NB4 (cell line): ENCODE data around the gene RYR3.
"Not testable (repeated sequence)": the region's sequence is repeated elsewhere in the genome, so short reads cannot be mapped to it uniquely, and the experiment has no call there.

Experiments
- DNase-seq: peaks from one replicate; pipeline ENCODE4 v3.0.0; 2010; ENCODE audit warnings: low read depth
- H3K4me3 ChIP-seq: one replicate; pipeline ENCODE4 v1.5.1; 2011; ENCODE audit warnings: mild to moderate bottlenecking, low read depth, low read length, moderate library complexity
- CTCF ChIP-seq: IDR thresholded peaks from one replicate; pipeline ENCODE4 v1.5.1; 2012; ENCODE audit warnings: low read depth, low read length
- MAX ChIP-seq: IDR thresholded peaks from 2 replicates; pipeline ENCODE4 v1.6.1; 2011; ENCODE audit warnings: low read depth, low read length
- MYC ChIP-seq: IDR thresholded peaks from 2 replicates; pipeline ENCODE4 v1.6.1; 2011; ENCODE audit warnings: low read depth, low read length
- POLR2A ChIP-seq: IDR thresholded peaks from 2 replicates; pipeline ENCODE4 v1.6.1; 2011; ENCODE audit warnings: mild to moderate bottlenecking; ENCODE audit not compliant: insufficient read length; ENCODE audit errors: extremely low read depth

Gene RYR3

DNA sequence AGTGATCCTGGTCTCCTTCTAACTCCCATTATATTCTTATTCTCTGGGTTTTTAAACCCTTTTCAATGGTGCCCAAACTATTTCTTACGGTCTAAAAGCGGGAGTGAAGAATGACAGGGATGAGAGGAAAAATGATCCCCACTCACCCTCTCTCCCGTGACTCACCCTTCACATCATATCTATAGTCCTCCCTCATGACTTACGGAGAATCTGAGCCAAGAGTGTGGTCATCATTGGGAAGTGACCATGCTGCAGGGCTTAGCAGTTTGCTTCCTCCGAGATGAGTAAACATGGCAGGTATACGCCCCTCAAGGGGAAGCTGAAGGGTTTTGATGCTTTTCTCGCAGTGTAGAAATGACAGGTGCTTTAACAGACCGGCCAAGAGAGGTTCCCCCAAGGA is 274.0 kb downstream of the RYR3 start:
- TF ChIP-seq CTCF (no peak), MYC (no peak), MAX (no peak), POLR2A (no peak)
- no peak overlapping the region for H3K4me3 ChIP-seq
- no peak for DNase-seq

- TF ChIP-seq MAX = no peak
- no peak for TF ChIP-seq MYC
- no peak for TF ChIP-seq CTCF
- TF ChIP-seq POLR2A = no peak
- no peak for DNase-seq
- H3K4me3 ChIP-seq = no peak overlapping the region
Measured at GRCh38 chr15:33586786-33587697, 276.3 kb downstream of the RYR3 start.

DNA sequence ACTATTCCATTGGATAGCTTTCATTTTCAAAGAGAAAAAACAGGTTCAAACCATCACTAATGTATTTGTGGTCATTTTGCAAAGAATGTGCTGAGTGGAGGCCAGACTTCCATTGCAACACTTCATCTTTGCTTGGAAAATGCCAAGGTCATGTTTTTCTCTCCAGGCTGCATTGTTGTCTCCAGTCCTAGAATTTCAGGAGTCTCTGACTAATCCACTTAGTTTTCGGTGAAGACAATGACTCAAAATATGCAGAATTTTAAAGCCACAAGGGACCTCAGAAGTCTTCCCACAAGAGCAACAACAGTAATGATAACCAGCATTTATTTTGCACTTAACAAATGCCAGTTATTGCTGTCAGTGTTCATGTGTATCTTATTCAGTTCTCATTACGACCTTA is 277.0 kb downstream of the RYR3 start:
- TF ChIP-seq POLR2A (no peak), MYC (no peak), CTCF (no peak), MAX (no peak)
- no peak for DNase-seq
- H3K4me3 ChIP-seq = no peak overlapping the region

DNA sequence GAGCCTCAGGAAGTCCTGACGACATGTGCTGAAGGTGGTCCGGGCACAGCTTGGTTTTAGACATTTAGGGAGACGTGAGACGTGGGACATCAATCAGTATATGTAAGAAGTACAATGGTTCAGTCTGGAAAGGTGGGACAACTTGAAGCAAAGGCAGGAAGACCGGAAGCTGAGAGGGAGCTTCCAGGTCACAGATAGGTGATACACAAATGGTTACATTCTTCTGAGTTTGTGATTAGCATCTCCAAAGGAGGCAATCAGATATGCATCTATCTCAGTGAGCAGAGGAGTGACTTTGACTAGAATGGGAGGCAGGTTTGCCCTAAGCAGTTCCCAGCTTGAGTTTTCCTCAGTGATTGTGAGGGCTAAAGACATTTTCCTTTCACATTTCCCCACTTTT is 282.1 kb downstream of the RYR3 start:
- DNase-seq = no peak
- no peak overlapping the region for H3K4me3 ChIP-seq
- TF ChIP-seq CTCF (no peak), POLR2A (no peak), MYC (no peak), MAX (no peak)

- not testable (repeated sequence) for H3K4me3 ChIP-seq, DNase-seq
Measured at GRCh38 chr15:33598382-33598781, 287.6 kb downstream of the RYR3 start.

DNA sequence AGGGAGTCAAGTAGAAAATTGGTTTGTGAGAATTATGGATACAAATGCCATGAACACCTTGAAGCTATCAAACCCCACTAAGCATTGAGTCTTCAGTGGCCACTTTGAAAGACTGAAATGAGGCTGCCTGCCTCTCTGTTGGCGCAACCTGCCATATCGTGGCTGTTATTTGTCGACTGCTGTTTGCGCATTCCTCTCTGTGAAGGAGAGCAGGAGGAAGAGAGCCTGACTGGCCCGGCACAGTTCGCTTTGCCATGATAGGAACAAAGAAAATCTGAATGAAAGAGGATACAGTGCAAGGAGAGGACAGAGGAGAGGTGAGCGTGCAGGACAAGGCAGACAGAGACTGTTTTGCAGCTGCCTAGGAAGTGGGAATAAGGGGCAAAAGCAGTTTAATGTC is 289.4 kb downstream of the RYR3 start:
- TF ChIP-seq MAX (no peak), POLR2A (no peak), MYC (no peak), CTCF (no peak)
- DNase-seq = no peak

More for the DNA sequence above, 289.4 kb downstream of the RYR3 start:
- no peak overlapping the region for H3K4me3 ChIP-seq
